ENCODE measurements around the gene ANKH.
"Not testable (repeated sequence)": the region's sequence is repeated elsewhere in the genome, so short reads cannot be mapped to it uniquely, and the experiment has no call there.

Gene ANKH

DNA sequence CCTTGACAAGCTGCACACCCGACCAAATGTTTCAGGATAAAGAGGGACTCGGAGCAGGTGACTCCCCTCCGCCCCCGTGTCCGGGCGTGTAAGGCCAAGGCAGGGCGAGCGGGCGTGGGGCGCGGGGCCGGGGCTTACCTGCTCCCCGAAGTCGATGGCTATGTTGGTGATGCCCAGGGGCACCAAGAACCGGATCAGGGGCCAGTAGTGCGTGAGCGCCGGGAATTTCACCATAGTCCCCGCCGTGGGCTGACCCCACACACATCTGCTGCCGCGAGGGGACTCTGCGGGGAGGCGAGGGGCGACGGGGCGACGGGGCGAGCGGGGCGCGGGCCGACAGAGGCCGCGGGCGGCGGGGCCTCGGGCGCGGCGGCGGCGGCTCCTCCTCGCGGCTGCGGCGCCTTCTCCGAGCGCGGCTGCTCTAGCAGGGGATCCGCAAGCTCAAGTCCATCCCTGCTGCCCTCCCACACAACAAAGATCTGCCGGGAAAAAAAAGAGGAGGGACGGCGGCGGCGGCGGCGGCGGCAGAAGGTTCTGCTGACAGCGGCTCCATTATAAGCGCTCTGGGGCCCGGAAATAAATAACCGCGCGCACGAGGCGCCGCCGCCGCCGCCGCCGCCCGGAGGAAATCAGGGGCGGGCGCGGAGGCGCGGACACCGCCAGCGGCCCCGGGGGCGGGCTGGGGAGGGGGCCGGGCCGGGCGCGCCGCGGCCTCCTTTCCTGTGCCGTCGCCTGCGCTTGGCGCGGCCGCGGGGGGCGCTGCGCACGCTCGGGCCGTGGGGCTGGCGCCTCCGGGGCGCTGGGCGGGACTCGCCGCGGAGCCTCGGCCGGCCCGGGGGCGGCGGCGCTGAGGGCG is at the start of gene ANKH:
TSS of gene ANKH (minus strand) at position 565 of the 856 bp plus-strand sequence. CDS start at position 234, 331 bp downstream.
- in situ Hi-C loops (cut with MboI; ENCODE audit: low sequenced_read_pairs) = no loop called here

DNA sequence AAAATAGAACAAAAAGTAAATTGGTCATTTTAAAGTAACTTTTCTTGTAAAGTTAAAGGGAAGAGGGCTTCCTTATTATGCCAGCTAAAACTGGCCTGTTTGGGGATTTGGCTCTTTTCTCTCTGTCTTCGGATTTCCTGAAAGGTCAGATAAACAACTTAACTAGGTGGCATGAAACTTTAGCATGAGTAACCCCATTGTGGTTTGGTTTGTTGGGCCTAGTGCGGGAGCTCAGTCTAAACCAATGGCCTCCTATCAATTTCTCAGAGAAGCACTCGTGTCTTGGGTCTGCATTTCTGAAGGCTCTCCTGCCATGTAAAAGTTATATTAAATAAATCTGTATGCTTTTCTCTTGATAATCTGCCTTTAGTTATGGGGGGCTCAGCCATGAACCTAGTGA is 48.5 kb upstream of the ANKH start:
- in situ Hi-C loops (cut with MboI; ENCODE audit: low sequenced_read_pairs) = no loop called here

GRCh38 chr5:14919106-14919505 is 47.5 kb upstream of the ANKH start:
- in situ Hi-C loops (cut with MboI; ENCODE audit: low sequenced_read_pairs) = not testable (repeated sequence)

GRCh38 chr5:14917719-14918118 is 46.1 kb upstream of the ANKH start:
- in situ Hi-C loops (cut with MboI; ENCODE audit: low sequenced_read_pairs) = no loop called here

GRCh38 chr5:14915291-14915952 is 43.8 kb upstream of the ANKH start:
- in situ Hi-C loops (cut with MboI; ENCODE audit: low sequenced_read_pairs) = no loop called here

GRCh38 chr5:14914623-14915260 is 43.2 kb upstream of the ANKH start:
- in situ Hi-C loops (cut with MboI; ENCODE audit: low sequenced_read_pairs) = no loop called here

GRCh38 chr5:14914193-14914592 is 42.6 kb upstream of the ANKH start:
- in situ Hi-C loops (cut with MboI; ENCODE audit: low sequenced_read_pairs) = no loop called here

- in situ Hi-C loops (cut with MboI; ENCODE audit: low sequenced_read_pairs) = no loop called here
Observed at GRCh38 chr5:14913096-14913495, 41.5 kb upstream of the ANKH start.

DNA sequence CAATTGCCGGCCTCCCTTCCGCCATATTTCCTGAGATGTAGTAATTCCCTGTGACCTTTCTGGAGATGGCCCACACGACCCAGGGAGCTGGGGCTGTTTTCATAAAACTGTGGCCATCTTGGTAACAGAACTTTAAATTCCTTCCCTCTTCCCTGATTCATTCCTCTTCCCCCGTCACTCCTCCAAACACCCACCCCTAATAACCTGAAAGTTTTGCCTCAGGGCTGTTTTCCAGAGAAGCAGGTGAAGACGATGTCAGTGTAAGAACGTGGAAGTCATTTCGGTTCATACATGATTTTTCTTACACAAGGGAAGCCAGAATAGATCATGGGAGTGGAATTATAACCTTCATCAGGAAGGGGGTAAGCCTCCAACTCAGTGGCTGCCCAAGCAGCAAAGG is 40.6 kb upstream of the ANKH start:
- in situ Hi-C loops (cut with MboI; ENCODE audit: low sequenced_read_pairs) = no loop called here

- in situ Hi-C loops (cut with MboI; ENCODE audit: low sequenced_read_pairs) = no loop called here
Observed at GRCh38 chr5:14909369-14909768, 37.8 kb upstream of the ANKH start.

GRCh38 chr5:14908172-14908571 is 36.6 kb upstream of the ANKH start:
- in situ Hi-C loops (cut with MboI; ENCODE audit: low sequenced_read_pairs) = no loop called here

GRCh38 chr5:14906628-14907027 is 35.0 kb upstream of the ANKH start:
- in situ Hi-C loops (cut with MboI; ENCODE audit: low sequenced_read_pairs) = no loop called here

GRCh38 chr5:14902826-14903560 is 31.4 kb upstream of the ANKH start:
- in situ Hi-C loops (cut with MboI; ENCODE audit: low sequenced_read_pairs) = no loop called here

DNA sequence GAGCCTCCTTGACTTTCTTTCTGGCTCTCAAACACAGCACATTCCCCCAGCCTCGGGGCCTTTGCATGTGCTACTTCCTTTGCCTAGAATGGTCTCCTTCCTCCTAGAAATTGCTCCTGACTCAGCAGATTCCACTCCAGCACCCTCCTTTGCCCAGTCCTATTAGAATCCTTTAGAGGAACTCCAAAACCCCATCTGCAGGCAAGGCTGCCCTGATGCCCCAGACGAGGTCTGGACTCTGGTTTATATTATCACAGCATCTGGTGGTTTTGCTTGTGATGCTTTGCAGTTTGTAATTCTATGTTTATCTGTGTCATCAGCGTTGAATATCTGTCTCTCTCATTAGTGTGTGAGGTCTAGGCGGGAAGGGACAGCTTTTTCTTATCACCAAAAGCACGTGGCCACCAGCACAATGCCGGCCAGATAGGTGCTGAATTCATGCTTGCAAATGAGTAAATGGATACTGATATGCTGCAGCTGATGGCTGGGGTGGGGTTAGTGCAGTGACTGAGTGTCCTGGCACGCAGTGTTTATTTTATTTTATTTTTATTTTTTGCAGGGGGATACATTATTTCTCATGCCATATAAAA is 30.0 kb upstream of the ANKH start:
- in situ Hi-C loops (cut with MboI; ENCODE audit: low sequenced_read_pairs) = no loop called here

DNA sequence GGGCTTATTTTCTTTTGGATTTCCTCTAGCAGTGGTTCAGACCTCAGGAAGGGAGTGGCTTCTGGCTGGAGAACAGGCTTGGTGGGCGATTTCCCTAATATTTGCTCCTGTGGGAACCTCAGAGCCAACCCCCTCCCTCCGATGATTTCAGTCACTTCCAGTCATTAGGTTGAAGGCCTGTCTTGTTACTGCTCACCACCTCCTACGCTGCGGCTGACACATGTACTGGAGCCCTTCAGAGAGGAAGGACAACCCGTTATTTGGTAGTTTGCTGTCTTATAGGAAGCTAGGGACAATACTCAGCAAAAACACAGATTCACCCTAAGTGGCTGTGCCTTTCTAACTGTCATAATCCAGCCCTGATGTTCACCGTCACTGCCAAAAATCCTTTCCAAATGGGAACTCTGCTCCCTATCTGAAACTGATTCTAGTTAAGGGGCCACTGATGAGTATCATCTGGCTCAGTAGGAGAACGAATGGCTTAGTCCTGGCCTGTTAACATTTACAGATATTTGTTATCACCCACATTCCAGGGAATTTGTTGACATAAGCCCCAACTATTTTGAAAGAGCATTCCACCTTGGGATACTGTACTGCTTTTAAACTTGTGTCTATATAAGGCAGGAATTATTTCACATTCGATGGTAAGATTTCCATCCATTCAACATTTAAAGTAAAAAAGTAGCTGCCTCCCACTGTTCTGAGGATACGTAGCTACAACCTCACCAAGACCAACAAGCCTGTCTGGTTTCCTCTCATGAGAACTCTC is 29.3 kb upstream of the ANKH start:
- in situ Hi-C loops (cut with MboI; ENCODE audit: low sequenced_read_pairs) = no loop called here

GRCh38 chr5:14896131-14896530 is 24.6 kb upstream of the ANKH start:
- in situ Hi-C loops (cut with MboI; ENCODE audit: low sequenced_read_pairs) = no loop called here

GRCh38 chr5:14895301-14895700 is 23.7 kb upstream of the ANKH start:
- in situ Hi-C loops (cut with MboI; ENCODE audit: low sequenced_read_pairs) = no loop called here

DNA sequence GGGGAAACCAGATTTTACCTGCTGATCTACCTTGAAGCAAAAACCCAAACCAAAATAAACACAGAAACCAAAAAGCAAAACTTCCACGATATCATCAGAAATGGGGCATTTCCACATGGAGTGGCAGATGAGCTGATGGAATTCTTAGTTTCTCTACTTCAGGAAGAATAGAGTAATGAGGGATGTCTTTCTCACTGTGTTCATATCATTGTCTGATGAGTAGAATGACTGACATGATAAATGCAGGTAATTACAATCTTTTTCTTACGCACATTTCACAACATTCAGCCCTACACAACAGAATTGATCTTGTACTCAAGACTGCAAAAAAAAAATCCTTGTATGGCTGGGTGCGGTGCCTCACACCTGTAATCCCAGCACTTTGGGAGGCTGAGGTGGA is 23.2 kb upstream of the ANKH start:
- in situ Hi-C loops (cut with MboI; ENCODE audit: low sequenced_read_pairs) = no loop called here

GRCh38 chr5:14893381-14893780 is 21.8 kb upstream of the ANKH start:
- in situ Hi-C loops (cut with MboI; ENCODE audit: low sequenced_read_pairs) = no loop called here

GRCh38 chr5:14890846-14891245 is 19.3 kb upstream of the ANKH start:
- in situ Hi-C loops (cut with MboI; ENCODE audit: low sequenced_read_pairs) = no loop called here

Data from HL-60/S4 (cell line).